Measurements from ENCODE around the gene GREB1L.
"Not testable (repeated sequence)": the region's sequence is repeated elsewhere in the genome, so short reads cannot be mapped to it uniquely, and the experiment has no call there.

Gene GREB1L

GRCh38 chr18:21265971-21266673, 24.1 kb downstream of the GREB1L start:
- peaks cover 54% of the 10 kb centered on the region for H3K4me1 ChIP-seq (ENCODE audit: control insufficient read depth, low read depth, low read length)

GRCh38 chr18:21267400-21267799, 25.4 kb downstream of the GREB1L start:
- Histone ChIP-seq H3K9me3 (ENCODE audit: control insufficient read depth, low read depth, low read length) (no peaks in the 10 kb centered on the region), H3K4me3 (ENCODE audit: low read length) (no peak overlapping the region), H3K9ac (ENCODE audit: low read length) (no peak overlapping the region), H3K36me3 (ENCODE audit: control insufficient read depth, low read depth, low read length) (no peaks in the 10 kb centered on the region), H3K4me1 (ENCODE audit: control insufficient read depth, low read depth, low read length) (peaks cover 42% of the 10 kb centered on the region), H3K27me3 (ENCODE audit: control insufficient read depth, insufficient read depth, low read length) (peaks cover 2% of the 10 kb centered on the region), H3K27ac (ENCODE audit: low read length) (no peak overlapping the region)

More at GRCh38 chr18:21265971-21266673, 24.1 kb downstream of the GREB1L start:
- Histone ChIP-seq H3K9ac (ENCODE audit: low read length) (no peak overlapping the region), H3K4me3 (ENCODE audit: low read length) (no peak overlapping the region), H3K27ac (ENCODE audit: low read length) (no peak overlapping the region), H3K9me3 (ENCODE audit: control insufficient read depth, low read depth, low read length) (no peaks in the 10 kb centered on the region), H3K36me3 (ENCODE audit: control insufficient read depth, low read depth, low read length) (no peaks in the 10 kb centered on the region), H3K27me3 (ENCODE audit: control insufficient read depth, insufficient read depth, low read length) (peaks cover 7% of the 10 kb centered on the region)

DNA sequence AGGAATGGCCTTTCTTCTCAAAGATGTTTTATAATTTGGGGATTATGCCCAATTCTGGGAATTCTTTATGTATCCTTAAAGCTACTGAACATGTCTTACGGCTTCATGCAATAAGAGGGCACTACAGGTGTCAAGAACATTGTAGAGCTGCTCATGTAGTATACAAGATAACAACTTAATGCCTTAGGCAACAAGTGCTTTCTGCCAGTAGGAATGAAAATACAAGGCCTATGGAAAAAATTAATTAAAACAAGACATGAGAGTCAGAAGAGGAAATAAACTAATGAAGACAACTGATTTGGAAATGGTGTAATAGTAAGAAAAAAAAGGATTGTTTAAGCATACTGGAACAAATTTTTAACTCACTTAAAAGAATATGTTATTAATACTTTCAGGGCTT, 27.3 kb downstream of the GREB1L start:
- no peaks in the 10 kb centered on the region for H3K27me3 ChIP-seq (ENCODE audit: control insufficient read depth, insufficient read depth, low read length)
- no peak overlapping the region for H3K27ac ChIP-seq (ENCODE audit: low read length)
- H3K9me3 ChIP-seq (ENCODE audit: control insufficient read depth, low read depth, low read length), result no peaks in the 10 kb centered on the region
- H3K9ac ChIP-seq (ENCODE audit: low read length), result no peak overlapping the region
- peaks cover 22% of the 10 kb centered on the region for H3K4me1 ChIP-seq (ENCODE audit: control insufficient read depth, low read depth, low read length)
- no peak overlapping the region for H3K4me3 ChIP-seq (ENCODE audit: low read length)
- H3K36me3 ChIP-seq (ENCODE audit: control insufficient read depth, low read depth, low read length), result no peaks in the 10 kb centered on the region

GRCh38 chr18:21270453-21270852, 28.4 kb downstream of the GREB1L start:
- H3K27ac ChIP-seq (ENCODE audit: low read length), result no peak overlapping the region
- H3K4me1 ChIP-seq (ENCODE audit: control insufficient read depth, low read depth, low read length), result peaks cover 13% of the 10 kb centered on the region
- no peak overlapping the region for H3K9ac ChIP-seq (ENCODE audit: low read length)
- H3K4me3 ChIP-seq (ENCODE audit: low read length), result no peak overlapping the region
- H3K36me3 ChIP-seq (ENCODE audit: control insufficient read depth, low read depth, low read length), result no peaks in the 10 kb centered on the region
- no peaks in the 10 kb centered on the region for H3K9me3 ChIP-seq (ENCODE audit: control insufficient read depth, low read depth, low read length)
- H3K27me3 ChIP-seq (ENCODE audit: control insufficient read depth, insufficient read depth, low read length), result no peaks in the 10 kb centered on the region

DNA sequence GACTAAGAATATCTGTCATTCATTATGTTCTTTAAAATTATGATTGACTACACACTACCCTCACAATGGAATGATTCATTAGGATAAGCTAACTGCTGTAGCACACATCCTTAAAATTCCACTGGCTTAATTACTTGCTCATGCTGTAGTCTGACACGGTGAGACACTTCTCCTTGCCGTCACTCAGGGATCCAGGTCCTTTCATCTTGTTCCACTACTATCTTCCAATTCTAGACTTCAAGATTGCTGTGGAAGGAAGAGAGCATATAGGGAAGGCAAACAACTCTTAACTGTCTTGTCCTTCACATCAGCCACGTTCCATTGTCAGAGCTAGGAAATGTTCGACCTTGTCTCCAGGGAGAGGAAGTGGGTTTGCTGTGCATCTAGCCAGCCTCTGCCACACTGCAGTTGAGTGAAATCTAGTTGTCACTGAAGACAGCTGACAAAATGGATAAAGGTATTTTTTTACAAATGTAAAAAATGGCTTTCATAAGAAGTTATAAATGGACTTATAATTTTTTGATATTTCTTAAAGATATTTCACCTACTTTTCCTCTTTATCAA, 30.1 kb downstream of the GREB1L start:
- Histone ChIP-seq H3K36me3 (ENCODE audit: control insufficient read depth, low read depth, low read length) (no peaks in the 10 kb centered on the region), H3K4me1 (ENCODE audit: control insufficient read depth, low read depth, low read length) (no peaks in the 10 kb centered on the region), H3K9me3 (ENCODE audit: control insufficient read depth, low read depth, low read length) (no peaks in the 10 kb centered on the region), H3K9ac (ENCODE audit: low read length) (no peak overlapping the region), H3K27ac (ENCODE audit: low read length) (no peak overlapping the region), H3K4me3 (ENCODE audit: low read length) (no peak overlapping the region), H3K27me3 (ENCODE audit: control insufficient read depth, insufficient read depth, low read length) (no peaks in the 10 kb centered on the region)

- H3K27ac ChIP-seq (ENCODE audit: low read length), result no peak overlapping the region
- H3K36me3 ChIP-seq (ENCODE audit: control insufficient read depth, low read depth, low read length), result no peaks in the 10 kb centered on the region
- no peak overlapping the region for H3K4me3 ChIP-seq (ENCODE audit: low read length)
These were observed 31.5 kb downstream of the GREB1L start for GRCh38 chr18:21273568-21273967.

GRCh38 chr18:21275645-21276044, 33.6 kb downstream of the GREB1L start:
- no peaks in the 10 kb centered on the region for H3K4me1 ChIP-seq (ENCODE audit: control insufficient read depth, low read depth, low read length)
- no peaks in the 10 kb centered on the region for H3K27me3 ChIP-seq (ENCODE audit: control insufficient read depth, insufficient read depth, low read length)
- no peak overlapping the region for H3K9ac ChIP-seq (ENCODE audit: low read length)
- no peak overlapping the region for H3K4me3 ChIP-seq (ENCODE audit: low read length)
- H3K9me3 ChIP-seq (ENCODE audit: control insufficient read depth, low read depth, low read length), result no peaks in the 10 kb centered on the region
- H3K27ac ChIP-seq (ENCODE audit: low read length), result no peak overlapping the region
- H3K36me3 ChIP-seq (ENCODE audit: control insufficient read depth, low read depth, low read length), result no peaks in the 10 kb centered on the region

More at GRCh38 chr18:21273568-21273967, 31.5 kb downstream of the GREB1L start:
- H3K4me1 ChIP-seq (ENCODE audit: control insufficient read depth, low read depth, low read length), result no peaks in the 10 kb centered on the region
- no peak overlapping the region for H3K9ac ChIP-seq (ENCODE audit: low read length)
- no peaks in the 10 kb centered on the region for H3K27me3 ChIP-seq (ENCODE audit: control insufficient read depth, insufficient read depth, low read length)
- H3K9me3 ChIP-seq (ENCODE audit: control insufficient read depth, low read depth, low read length), result no peaks in the 10 kb centered on the region

DNA sequence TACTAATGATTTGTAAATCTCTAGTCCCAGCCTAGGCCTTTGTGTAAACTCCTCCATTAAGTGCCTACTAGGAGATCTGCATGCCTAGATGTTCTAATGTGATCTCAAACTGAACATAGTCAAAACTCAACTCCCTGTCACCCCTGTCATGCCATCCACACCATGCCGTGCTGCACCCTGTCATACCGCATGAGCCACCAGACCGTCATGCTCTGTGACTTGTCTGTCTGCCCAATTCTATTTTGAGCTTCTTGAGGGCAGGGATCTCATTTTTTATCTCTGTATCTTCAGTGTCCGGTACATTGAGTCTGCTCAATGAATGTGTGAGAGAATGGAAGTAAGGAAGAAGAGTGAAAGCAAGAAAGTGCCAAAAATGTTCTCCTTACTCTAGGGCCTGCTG, 35.5 kb downstream of the GREB1L start:
- no peaks in the 10 kb centered on the region for H3K36me3 ChIP-seq (ENCODE audit: control insufficient read depth, low read depth, low read length)
- no peak overlapping the region for H3K9ac ChIP-seq (ENCODE audit: low read length)
- H3K27me3 ChIP-seq (ENCODE audit: control insufficient read depth, insufficient read depth, low read length), result no peaks in the 10 kb centered on the region
- H3K4me1 ChIP-seq (ENCODE audit: control insufficient read depth, low read depth, low read length), result no peaks in the 10 kb centered on the region
- no peak overlapping the region for H3K4me3 ChIP-seq (ENCODE audit: low read length)
- no peaks in the 10 kb centered on the region for H3K9me3 ChIP-seq (ENCODE audit: control insufficient read depth, low read depth, low read length)
- H3K27ac ChIP-seq (ENCODE audit: low read length), result no peak overlapping the region

DNA sequence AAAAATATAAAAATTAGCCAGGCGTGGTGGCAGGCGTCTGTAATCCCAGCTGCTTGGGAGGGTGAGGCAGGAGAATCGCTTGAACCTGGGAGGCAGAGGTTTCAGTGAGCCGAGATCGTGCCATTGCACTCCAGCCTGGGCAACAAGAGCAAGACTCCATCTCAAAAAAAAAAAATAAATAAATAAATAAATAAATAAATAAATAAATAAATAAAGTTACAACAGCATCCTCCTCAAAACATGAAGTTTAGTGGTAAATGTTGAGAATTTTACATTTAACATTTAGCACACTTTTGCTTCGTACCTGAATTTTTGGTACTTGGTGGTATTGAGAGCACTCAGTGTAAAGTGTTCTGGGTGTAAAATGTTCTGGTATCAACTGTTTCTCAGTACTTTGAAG, 36.2 kb downstream of the GREB1L start:
- H3K9ac ChIP-seq (ENCODE audit: low read length); H3K4me3 ChIP-seq (ENCODE audit: low read length); H3K27me3 ChIP-seq (ENCODE audit: control insufficient read depth, insufficient read depth, low read length); H3K36me3 ChIP-seq (ENCODE audit: control insufficient read depth, low read depth, low read length); H3K9me3 ChIP-seq (ENCODE audit: control insufficient read depth, low read depth, low read length); H3K4me1 ChIP-seq (ENCODE audit: control insufficient read depth, low read depth, low read length); H3K27ac ChIP-seq (ENCODE audit: low read length): not testable (repeated sequence)

DNA sequence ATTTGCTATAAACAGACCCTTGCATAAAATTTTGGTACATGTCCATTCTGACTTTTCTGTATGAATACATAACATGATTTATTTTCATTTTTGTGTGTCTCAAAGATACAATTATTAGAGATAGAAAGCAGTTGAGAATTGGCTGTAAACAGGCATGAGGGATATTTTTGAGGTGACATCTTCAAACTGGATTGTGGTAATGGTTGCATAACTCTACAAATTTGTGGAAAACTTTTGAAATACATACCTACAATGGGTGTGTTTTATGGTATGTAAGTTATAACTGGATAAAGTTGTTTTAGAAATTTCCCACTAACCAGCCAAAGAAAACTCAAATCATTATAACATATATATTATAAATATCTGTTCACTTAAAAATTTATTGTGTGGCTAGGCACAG, 39.6 kb downstream of the GREB1L start:
- no peak overlapping the region for H3K4me3 ChIP-seq (ENCODE audit: low read length)
- H3K36me3 ChIP-seq (ENCODE audit: control insufficient read depth, low read depth, low read length), result no peaks in the 10 kb centered on the region
- H3K9me3 ChIP-seq (ENCODE audit: control insufficient read depth, low read depth, low read length), result no peaks in the 10 kb centered on the region
- H3K9ac ChIP-seq (ENCODE audit: low read length), result no peak overlapping the region
- H3K27ac ChIP-seq (ENCODE audit: low read length), result no peak overlapping the region
- no peaks in the 10 kb centered on the region for H3K27me3 ChIP-seq (ENCODE audit: control insufficient read depth, insufficient read depth, low read length)
- no peaks in the 10 kb centered on the region for H3K4me1 ChIP-seq (ENCODE audit: control insufficient read depth, low read depth, low read length)

DNA sequence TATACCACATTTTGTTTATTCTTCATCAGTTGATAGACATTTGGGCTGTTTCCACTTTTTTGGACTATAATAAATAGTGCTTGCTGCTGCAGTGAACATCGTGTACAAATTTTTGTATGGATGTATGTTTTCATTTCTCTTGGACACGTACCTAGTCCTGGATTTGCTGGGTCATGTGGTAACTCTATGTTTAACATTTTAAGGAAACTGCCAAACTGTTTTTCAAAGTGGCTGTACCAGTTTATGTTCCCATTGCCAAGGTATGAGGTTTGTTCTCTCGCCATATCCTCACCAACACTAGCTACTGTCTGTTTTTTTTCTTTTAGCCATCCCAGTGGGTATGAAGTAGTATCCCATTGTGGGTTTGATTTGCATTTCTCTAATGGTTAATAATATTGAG, 42.5 kb downstream of the GREB1L start:
- Histone ChIP-seq H3K27ac (ENCODE audit: low read length) (no peak overlapping the region), H3K4me1 (ENCODE audit: control insufficient read depth, low read depth, low read length) (no peaks in the 10 kb centered on the region), H3K9ac (ENCODE audit: low read length) (no peak overlapping the region)

GRCh38 chr18:21289827-21290226, 47.8 kb downstream of the GREB1L start:
- Histone ChIP-seq H3K27me3 (ENCODE audit: control insufficient read depth, insufficient read depth, low read length) (no peaks in the 10 kb centered on the region), H3K36me3 (ENCODE audit: control insufficient read depth, low read depth, low read length) (no peaks in the 10 kb centered on the region), H3K4me3 (ENCODE audit: low read length) (no peak overlapping the region), H3K27ac (ENCODE audit: low read length) (no peak overlapping the region), H3K9ac (ENCODE audit: low read length) (no peak overlapping the region), H3K4me1 (ENCODE audit: control insufficient read depth, low read depth, low read length) (no peaks in the 10 kb centered on the region), H3K9me3 (ENCODE audit: control insufficient read depth, low read depth, low read length) (no peaks in the 10 kb centered on the region)

More for the DNA sequence above, 42.5 kb downstream of the GREB1L start:
- H3K9me3 ChIP-seq (ENCODE audit: control insufficient read depth, low read depth, low read length), result no peaks in the 10 kb centered on the region
- H3K4me3 ChIP-seq (ENCODE audit: low read length), result no peak overlapping the region
- H3K27me3 ChIP-seq (ENCODE audit: control insufficient read depth, insufficient read depth, low read length), result no peaks in the 10 kb centered on the region
- no peaks in the 10 kb centered on the region for H3K36me3 ChIP-seq (ENCODE audit: control insufficient read depth, low read depth, low read length)

Data from iPS-18a (cell line).